Measurements from ENCODE around the gene SIM2.

Gene SIM2

GRCh38 chr21:36705679-36706481 lies 7.0 kb downstream of the SIM2 start:
- Histone ChIP-seq H3K36me3 (replicated peaks; ENCODE audit: low read depth, low read length) (no peaks in the 10 kb centered on the region), H3K9me3 (ENCODE audit: insufficient read depth, low read length) (no peaks in the 10 kb centered on the region), H3K4me1 (ENCODE audit: low read length) (no peaks in the 10 kb centered on the region), H3K9ac (ENCODE audit: low read length) (no peak overlapping the region), H3K79me2 (ENCODE audit: low read length) (no peaks in the 10 kb centered on the region), H2AFZ (ENCODE audit: low read depth, low read length) (no peak overlapping the region), H3K4me2 (ENCODE audit: low read length) (no peak overlapping the region), H3K4me3 (ENCODE audit: low read length) (no peak overlapping the region), H4K20me1 (ENCODE audit: insufficient read depth, low read length) (no peaks in the 10 kb centered on the region), H3K27me3 (ENCODE audit: low read depth, low read length) (no peaks in the 10 kb centered on the region), H3K27ac (ENCODE audit: low read length) (no peak overlapping the region)
- TF ChIP-seq EZH2phosphoT487 (IDR thresholded peaks at IDR 0.05; ENCODE audit: low read depth) = no peak
- no peak for TF ChIP-seq CTCF (IDR thresholded peaks at IDR 0.05; ENCODE audit: low read depth, low read length)

GRCh38 chr21:36706482-36706852 lies 7.6 kb downstream of the SIM2 start:
- H3K36me3 ChIP-seq (replicated peaks; ENCODE audit: low read depth, low read length) = no peaks in the 10 kb centered on the region
- no peak overlapping the region for H3K27ac ChIP-seq (ENCODE audit: low read length)
- no peaks in the 10 kb centered on the region for H3K27me3 ChIP-seq (ENCODE audit: low read depth, low read length)
- H3K79me2 ChIP-seq (ENCODE audit: low read length) = no peaks in the 10 kb centered on the region
- no peak for TF ChIP-seq CTCF (IDR thresholded peaks at IDR 0.05; ENCODE audit: low read depth, low read length)
- H3K4me2 ChIP-seq (ENCODE audit: low read length) = no peak overlapping the region
- H3K4me1 ChIP-seq (ENCODE audit: low read length) = no peaks in the 10 kb centered on the region
- H3K9me3 ChIP-seq (ENCODE audit: insufficient read depth, low read length) = no peaks in the 10 kb centered on the region
- H3K4me3 ChIP-seq (ENCODE audit: low read length) = no peak overlapping the region
- H2AFZ ChIP-seq (ENCODE audit: low read depth, low read length) = no peak overlapping the region
- no peaks in the 10 kb centered on the region for H4K20me1 ChIP-seq (ENCODE audit: insufficient read depth, low read length)
- no peak overlapping the region for H3K9ac ChIP-seq (ENCODE audit: low read length)

- Histone ChIP-seq H3K4me2 (ENCODE audit: low read length) (no peak overlapping the region), H3K9me3 (ENCODE audit: insufficient read depth, low read length) (no peaks in the 10 kb centered on the region), H2AFZ (ENCODE audit: low read depth, low read length) (no peak overlapping the region), H4K20me1 (ENCODE audit: insufficient read depth, low read length) (no peaks in the 10 kb centered on the region), H3K79me2 (ENCODE audit: low read length) (no peaks in the 10 kb centered on the region), H3K4me3 (ENCODE audit: low read length) (no peak overlapping the region), H3K4me1 (ENCODE audit: low read length) (no peaks in the 10 kb centered on the region), H3K9ac (ENCODE audit: low read length) (no peak overlapping the region), H3K36me3 (replicated peaks; ENCODE audit: low read depth, low read length) (no peaks in the 10 kb centered on the region), H3K27ac (ENCODE audit: low read length) (no peak overlapping the region), H3K27me3 (ENCODE audit: low read depth, low read length) (peaks cover under 1% of the 10 kb centered on the region; the same call in 1 of the 2 replicates)
- TF ChIP-seq CTCF (IDR thresholded peaks at IDR 0.05; ENCODE audit: low read depth, low read length) (no peak), EZH2phosphoT487 (IDR thresholded peaks at IDR 0.05; ENCODE audit: low read depth) (no peak)
Measured at GRCh38 chr21:36706951-36707762, 8.2 kb downstream of the SIM2 start.

GRCh38 chr21:36707763-36708285 lies 8.9 kb downstream of the SIM2 start:
- Histone ChIP-seq H3K4me1 (ENCODE audit: low read length) (no peaks in the 10 kb centered on the region), H3K27me3 (ENCODE audit: low read depth, low read length) (peaks cover 6% of the 10 kb centered on the region; the same call in 1 of the 2 replicates), H2AFZ (ENCODE audit: low read depth, low read length) (no peak overlapping the region), H3K9ac (ENCODE audit: low read length) (no peak overlapping the region), H3K9me3 (ENCODE audit: insufficient read depth, low read length) (no peaks in the 10 kb centered on the region), H3K4me3 (ENCODE audit: low read length) (no peak overlapping the region), H4K20me1 (ENCODE audit: insufficient read depth, low read length) (no peaks in the 10 kb centered on the region), H3K36me3 (replicated peaks; ENCODE audit: low read depth, low read length) (no peaks in the 10 kb centered on the region), H3K4me2 (ENCODE audit: low read length) (no peak overlapping the region), H3K79me2 (ENCODE audit: low read length) (no peaks in the 10 kb centered on the region), H3K27ac (ENCODE audit: low read length) (no peak overlapping the region)
- TF ChIP-seq EZH2phosphoT487 (IDR thresholded peaks at IDR 0.05; ENCODE audit: low read depth) (no peak), CTCF (IDR thresholded peaks at IDR 0.05; ENCODE audit: low read depth, low read length) (no peak)
